ENCODE data around the gene CYP2W1. TPM values are rescaled to one million over a fixed set of nuclear protein-coding genes. Genes with fewer than 3 reads are reported as not detected.

The CYP2W1 gene
- polyA plus RNA-seq, 1 donor (not counting 4 experiments of a cell fraction or from before 2014, with no cell fraction given): 0.05 TPM

- Histone ChIP-seq H3K27me3 (ENCODE audit: control insufficient read depth, extremely low read depth, insufficient read depth, low read length) (no peaks in the 10 kb centered on the region), H2AFZ (ENCODE audit: control insufficient read depth, low read length) (peak overlapping the region; percentile 51), H3K79me2 (ENCODE audit: control insufficient read depth, insufficient read depth, low read length) (peaks cover 35% of the 10 kb centered on the region), H3K36me3 (ENCODE audit: control insufficient read depth in 2 of 2, extremely low read depth in 1 of 2, insufficient read depth in 2 of 2, low read length in 2 of 2) (peaks cover 0 to 4% of the 10 kb centered on the region in 2 experiments), H4K20me1 (ENCODE audit: control insufficient read depth, extremely low read depth, insufficient read depth, low read length) (no peaks in the 10 kb centered on the region), H3K4me2 (ENCODE audit: control insufficient read depth, extremely low read depth, insufficient read depth, low read depth, low read length) (peak overlapping the region; percentile 67), H3K9me1 (ENCODE audit: control insufficient read depth, extremely low read depth, insufficient read depth, low read length) (no peaks in the 10 kb centered on the region), H3K27ac (ENCODE audit: control insufficient read depth, insufficient read depth, low read length) (peak overlapping the region; percentile 60), H3K9ac (ENCODE audit: control insufficient read depth, extremely low read depth, insufficient read depth, low read length) (peak overlapping the region; percentile 65), H3K9me3 (ENCODE audit: control insufficient read depth, low read depth, low read length) (no peaks in the 10 kb centered on the region), H3K4me3 (ENCODE audit: control insufficient read depth in 2 of 3, extremely low read depth in 1 of 3, insufficient read depth in 2 of 3, low read depth in 1 of 3, low read length in 3 of 3) (peak overlapping the region; percentile 46 to 71 (median 46)), H3K4me1 (ENCODE audit: control insufficient read depth, extremely low read depth, insufficient read depth, low read length) (peaks cover 13% of the 10 kb centered on the region)
- FAIRE-seq (peak; percentile 98), DNase-seq (ENCODE audit: low read depth, low spot score) (peak; percentile 50)
- dilution Hi-C loops (cut with MboI; ENCODE audit: extremely low pct_ligation_motif_present, low sequenced_read_pairs): no loop called here
- no peak for TF ChIP-seq EZH2 (IDR thresholded peaks at IDR 0.05; ENCODE audit: low read length)
- TF ChIP-seq, protein P1, sequence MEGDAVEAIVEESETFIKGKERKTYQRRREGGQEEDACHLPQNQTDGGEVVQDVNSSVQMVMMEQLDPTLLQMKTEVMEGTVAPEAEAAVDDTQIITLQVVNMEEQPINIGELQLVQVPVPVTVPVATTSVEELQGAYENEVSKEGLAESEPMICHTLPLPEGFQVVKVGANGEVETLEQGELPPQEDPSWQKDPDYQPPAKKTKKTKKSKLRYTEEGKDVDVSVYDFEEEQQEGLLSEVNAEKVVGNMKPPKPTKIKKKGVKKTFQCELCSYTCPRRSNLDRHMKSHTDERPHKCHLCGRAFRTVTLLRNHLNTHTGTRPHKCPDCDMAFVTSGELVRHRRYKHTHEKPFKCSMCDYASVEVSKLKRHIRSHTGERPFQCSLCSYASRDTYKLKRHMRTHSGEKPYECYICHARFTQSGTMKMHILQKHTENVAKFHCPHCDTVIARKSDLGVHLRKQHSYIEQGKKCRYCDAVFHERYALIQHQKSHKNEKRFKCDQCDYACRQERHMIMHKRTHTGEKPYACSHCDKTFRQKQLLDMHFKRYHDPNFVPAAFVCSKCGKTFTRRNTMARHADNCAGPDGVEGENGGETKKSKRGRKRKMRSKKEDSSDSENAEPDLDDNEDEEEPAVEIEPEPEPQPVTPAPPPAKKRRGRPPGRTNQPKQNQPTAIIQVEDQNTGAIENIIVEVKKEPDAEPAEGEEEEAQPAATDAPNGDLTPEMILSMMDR (optimal IDR thresholded peaks at IDR 0.05 in 1 of 3, IDR thresholded peaks at IDR 0.05 in 1 of 3, conservative IDR thresholded peaks at IDR 0.05 in 1 of 3; ENCODE audit: extremely low read depth in 1 of 3, insufficient read depth in 2 of 3, low read length in 3 of 3): no peak
Observed at GRCh38 chr7:1028775-1029636, 46.0 kb downstream of the CYP2W1 start.

- Histone ChIP-seq H3K9ac (ENCODE audit: control insufficient read depth, extremely low read depth, insufficient read depth, low read length) (no peak overlapping the region), H3K27ac (ENCODE audit: control insufficient read depth, insufficient read depth, low read length) (no peak overlapping the region)
Observed at GRCh38 chr7:1029637-1030443, 46.9 kb downstream of the CYP2W1 start.

More at GRCh38 chr7:1029637-1030443, 46.9 kb downstream of the CYP2W1 start:
- Histone ChIP-seq H3K4me3 (ENCODE audit: control insufficient read depth in 2 of 3, extremely low read depth in 1 of 3, insufficient read depth in 2 of 3, low read depth in 1 of 3, low read length in 3 of 3) (no peak overlapping the region), H3K9me3 (ENCODE audit: control insufficient read depth, low read depth, low read length) (no peaks in the 10 kb centered on the region), H4K20me1 (ENCODE audit: control insufficient read depth, extremely low read depth, insufficient read depth, low read length) (no peaks in the 10 kb centered on the region), H3K27me3 (ENCODE audit: control insufficient read depth, extremely low read depth, insufficient read depth, low read length) (no peaks in the 10 kb centered on the region), H3K79me2 (ENCODE audit: control insufficient read depth, insufficient read depth, low read length) (peaks cover 28% of the 10 kb centered on the region), H3K36me3 (ENCODE audit: control insufficient read depth in 2 of 2, extremely low read depth in 1 of 2, insufficient read depth in 2 of 2, low read length in 2 of 2) (peaks cover 0 to 4% of the 10 kb centered on the region in 2 experiments), H3K9me1 (ENCODE audit: control insufficient read depth, extremely low read depth, insufficient read depth, low read length) (no peaks in the 10 kb centered on the region), H3K4me1 (ENCODE audit: control insufficient read depth, extremely low read depth, insufficient read depth, low read length) (peaks cover 13% of the 10 kb centered on the region), H2AFZ (ENCODE audit: control insufficient read depth, low read length) (no peak overlapping the region), H3K4me2 (ENCODE audit: control insufficient read depth, extremely low read depth, insufficient read depth, low read depth, low read length) (no peak overlapping the region)
- no peak for TF ChIP-seq EZH2 (IDR thresholded peaks at IDR 0.05; ENCODE audit: low read length)
- TF ChIP-seq, protein P1 (optimal IDR thresholded peaks at IDR 0.05 in 1 of 3, IDR thresholded peaks at IDR 0.05 in 1 of 3, conservative IDR thresholded peaks at IDR 0.05 in 1 of 3; ENCODE audit: extremely low read depth in 1 of 3, insufficient read depth in 2 of 3, low read length in 3 of 3): no peak
- FAIRE-seq: no peak
- DNase-seq (ENCODE audit: low read depth, low spot score): no peak
- dilution Hi-C loops (cut with MboI; ENCODE audit: extremely low pct_ligation_motif_present, low sequenced_read_pairs): no loop called here
